ENCODE results near the gene ETNK1. TPM values are rescaled to one million over a fixed set of nuclear protein-coding genes. Genes with fewer than 3 reads are reported as not detected.
A peak's percentile ranks its signal among the peaks of the same experiment; 100 is the strongest.
"Not testable (repeated sequence)": the region's sequence is repeated elsewhere in the genome, so short reads cannot be mapped to it uniquely, and the experiment has no call there.

The ETNK1 gene
- total RNA-seq, 8 experiments from 2014 or later: 45.1 to 93.4 (median 58.4) TPM

DNA sequence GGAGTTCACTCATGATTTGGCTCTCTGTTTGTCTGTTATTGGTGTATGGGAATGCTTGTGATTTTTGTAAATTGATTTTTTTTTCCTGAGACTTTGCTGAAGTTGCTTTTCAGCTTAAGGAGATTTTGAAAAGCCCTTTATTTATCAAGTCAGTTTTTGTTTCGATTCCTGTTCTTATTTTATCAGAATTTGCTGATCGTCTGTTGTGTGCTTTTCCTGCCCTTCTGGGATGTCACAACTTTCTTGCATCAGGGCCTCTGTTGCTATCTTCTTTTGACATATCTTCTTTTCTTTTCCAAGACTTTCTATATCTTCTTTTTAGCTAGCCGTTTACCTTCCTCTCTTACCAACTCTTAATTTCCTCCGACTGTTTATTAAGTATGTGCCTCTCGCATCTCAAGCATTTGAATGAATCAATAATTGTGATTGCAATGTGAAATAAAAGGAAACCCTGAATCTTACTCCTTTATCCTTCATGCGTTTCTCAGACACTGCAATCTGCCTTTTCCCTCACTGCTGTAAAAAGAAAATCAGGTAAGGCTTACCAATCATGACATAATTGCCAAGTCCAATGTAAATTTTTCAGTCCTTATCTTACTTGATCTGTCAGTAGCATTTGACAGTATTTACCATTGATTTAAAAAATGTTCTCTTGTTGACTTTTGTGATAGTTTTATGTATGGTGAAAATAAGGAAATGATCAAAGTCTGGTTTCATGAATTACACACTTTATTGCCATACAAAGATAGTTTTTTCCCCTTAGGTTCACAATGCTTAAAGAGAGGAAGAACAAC, 53.0 kb downstream of the ETNK1 start:
- H3K4me3 ChIP-seq: no peak overlapping the region
- H3K27ac ChIP-seq: no peak overlapping the region
- H3K4me1 ChIP-seq (replicated peaks in 1 of 2): no peaks in the 10 kb centered on the region
- WGBS, 10 experiments: 89 to 100% (median 97%) methylated on average over 4 to 6 of the region's 6 CpGs
- in situ Hi-C loops (cut with MboI; ENCODE audit: low pct_unique_long_range_greater_than_20kb in 2 of 9, low sequenced_read_pairs in 9 of 9, unreplicated experiment in 9 of 9): no loop called here
- ATAC-seq (replicated peaks in 6 of 8): no peak

DNA sequence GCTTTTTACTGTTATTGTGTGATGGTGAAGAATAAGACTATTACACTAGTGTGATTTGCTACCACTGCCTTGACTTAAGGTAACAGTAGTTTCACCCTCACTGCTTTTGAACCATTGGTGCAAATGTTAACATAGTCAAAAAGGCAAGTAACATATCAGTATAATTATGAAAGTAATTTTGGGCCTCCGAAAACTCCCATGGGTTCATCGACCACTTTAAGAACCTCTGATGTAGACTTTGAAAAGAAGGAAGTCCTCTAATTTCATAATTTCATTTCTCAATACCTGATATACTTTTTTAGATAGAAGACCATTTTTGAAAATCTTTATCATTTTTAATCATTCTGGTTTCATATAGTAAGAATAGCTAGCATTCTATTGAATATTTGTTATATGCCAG, 57.7 kb downstream of the ETNK1 start:
- in situ Hi-C loops (cut with MboI; ENCODE audit: low pct_unique_long_range_greater_than_20kb in 2 of 9, low sequenced_read_pairs in 9 of 9, unreplicated experiment in 9 of 9): no loop called here
- 83 to 100% (median 100%) methylated on average over 1 to 2 of the region's 2 CpGs; no CpG with 5 or more reads in 1 of the 10 experiments for WGBS, 10 experiments
- ATAC-seq (replicated peaks in 6 of 8): no peak
- Histone ChIP-seq H3K4me1 (replicated peaks in 1 of 2) (no peaks in the 10 kb centered on the region), H3K27ac (no peak overlapping the region), H3K4me3 (no peak overlapping the region)

DNA sequence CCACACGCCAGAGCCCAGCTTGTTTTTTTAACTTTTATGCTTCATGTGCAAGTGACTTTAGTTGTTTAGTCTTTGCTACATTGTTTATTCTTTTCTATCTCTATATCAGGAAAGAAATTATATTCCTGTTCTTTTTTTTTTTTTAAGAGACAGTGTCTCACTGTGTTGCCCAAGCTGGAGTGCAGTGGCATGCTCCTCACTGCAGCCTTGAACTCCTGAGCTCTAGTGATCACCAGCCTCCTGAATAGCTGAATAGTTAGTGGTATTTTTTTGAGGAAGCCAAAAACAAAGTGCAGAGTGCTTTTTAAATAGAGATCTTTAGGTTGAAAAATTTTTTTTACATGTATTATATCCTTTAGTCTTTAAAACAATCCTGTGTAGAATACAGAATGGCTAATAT, 58.2 kb downstream of the ETNK1 start:
- no peak overlapping the region for H3K27ac ChIP-seq
- 88 to 100% (median 100%) methylated on average over 1 of the region's 1 CpG; no CpG with 5 or more reads in 3 of the 10 experiments for WGBS, 10 experiments

DNA sequence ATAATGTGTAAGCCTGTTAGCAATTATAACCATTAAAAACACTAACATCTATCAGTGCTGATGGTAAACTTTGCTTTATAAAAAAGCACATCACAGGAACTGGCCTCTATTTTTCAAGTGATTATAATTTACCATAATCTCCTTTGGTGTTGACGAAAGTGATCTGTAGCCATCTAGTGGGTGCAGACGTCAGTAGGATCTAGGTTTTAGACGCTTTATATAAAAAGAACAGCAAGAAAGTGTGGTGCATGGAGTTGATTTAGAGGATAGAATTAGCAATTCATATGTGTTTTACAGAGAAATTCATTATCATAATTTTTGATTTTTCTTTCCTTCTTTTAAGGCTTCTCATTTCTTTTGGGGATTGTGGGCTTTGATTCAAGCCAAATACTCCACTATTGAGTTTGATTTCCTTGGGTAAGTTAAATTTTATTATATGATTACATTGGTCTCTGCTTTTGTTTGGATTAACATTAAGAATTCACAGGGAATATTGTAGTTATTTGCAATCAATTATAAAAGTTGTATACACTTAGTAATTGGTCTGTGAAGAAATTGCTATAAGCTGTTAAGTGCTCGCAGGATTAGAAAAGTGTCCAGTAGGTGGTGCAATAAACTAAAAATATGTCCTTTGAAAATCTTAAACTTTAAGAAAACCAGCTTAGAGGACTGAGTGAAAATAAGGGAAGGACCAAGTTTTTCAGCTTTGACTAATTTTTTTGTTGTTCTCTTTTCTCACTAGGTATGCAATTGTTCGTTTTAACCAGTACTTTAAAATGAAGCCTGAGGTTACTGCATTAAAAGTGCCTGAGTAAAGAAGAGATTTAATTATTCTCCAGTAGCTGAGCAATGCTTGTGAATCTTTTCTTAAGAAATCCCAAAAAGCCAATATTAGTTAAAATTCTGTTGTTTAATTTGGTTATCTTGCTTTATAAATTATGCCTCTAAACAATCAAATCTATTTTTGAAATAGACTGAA, 59.5 kb downstream of the ETNK1 start:
- WGBS, 10 experiments: 10 to 85% (median 70%) methylated on average over 3 to 5 of the region's 5 CpGs
- Histone ChIP-seq H3K4me1 (replicated peaks in 1 of 2) (no peaks in the 10 kb centered on the region), H3K4me3 (no peak overlapping the region), H3K27ac (no peak overlapping the region)
- peak in 4 of 8 experiments; percentile 35 to 82 (median 64) for ATAC-seq (replicated peaks in 6 of 8)
- in situ Hi-C loops (cut with MboI; ENCODE audit: low pct_unique_long_range_greater_than_20kb in 2 of 9, low sequenced_read_pairs in 9 of 9, unreplicated experiment in 9 of 9): no loop called here

More for the DNA sequence above, 58.2 kb downstream of the ETNK1 start:
- Histone ChIP-seq H3K4me3 (no peak overlapping the region), H3K4me1 (replicated peaks in 1 of 2) (no peaks in the 10 kb centered on the region)
- in situ Hi-C loops (cut with MboI; ENCODE audit: low pct_unique_long_range_greater_than_20kb in 2 of 9, low sequenced_read_pairs in 9 of 9, unreplicated experiment in 9 of 9): no loop called here
- ATAC-seq (replicated peaks in 6 of 8): no peak

DNA sequence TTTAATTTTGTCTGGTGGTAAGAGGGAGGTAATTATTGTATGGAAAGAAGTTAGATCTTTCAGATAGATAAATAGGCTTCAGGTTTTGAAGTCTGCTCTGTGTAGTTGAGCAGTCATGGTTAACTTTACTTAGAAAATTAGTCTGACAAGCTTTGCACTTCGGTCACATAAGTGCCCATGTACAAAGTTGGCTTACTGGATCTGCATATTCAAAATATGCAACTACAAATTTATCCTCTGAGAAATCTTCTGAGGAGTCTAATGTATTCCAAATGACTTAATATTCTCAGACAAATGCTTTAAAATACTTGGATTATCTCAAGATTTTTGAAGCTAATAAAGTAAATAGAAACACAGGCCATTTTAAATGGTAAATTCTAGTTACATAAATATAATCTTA, 61.2 kb downstream of the ETNK1 start:
- no peaks in the 10 kb centered on the region for H3K4me1 ChIP-seq (replicated peaks in 1 of 2)
- H3K27ac ChIP-seq: no peak overlapping the region
- in situ Hi-C loops (cut with MboI; ENCODE audit: low pct_unique_long_range_greater_than_20kb in 2 of 9, low sequenced_read_pairs in 9 of 9, unreplicated experiment in 9 of 9): no loop called here
- WGBS, 10 experiments: 0 to 100% (median 82%) methylated on average over 1 of the region's 1 CpG; no CpG with 5 or more reads in 1 of the 10 experiments
- no peak overlapping the region for H3K4me3 ChIP-seq
- peak in 3 of 8 experiments; percentile 54 to 74 (median 70) for ATAC-seq (replicated peaks in 6 of 8)

DNA sequence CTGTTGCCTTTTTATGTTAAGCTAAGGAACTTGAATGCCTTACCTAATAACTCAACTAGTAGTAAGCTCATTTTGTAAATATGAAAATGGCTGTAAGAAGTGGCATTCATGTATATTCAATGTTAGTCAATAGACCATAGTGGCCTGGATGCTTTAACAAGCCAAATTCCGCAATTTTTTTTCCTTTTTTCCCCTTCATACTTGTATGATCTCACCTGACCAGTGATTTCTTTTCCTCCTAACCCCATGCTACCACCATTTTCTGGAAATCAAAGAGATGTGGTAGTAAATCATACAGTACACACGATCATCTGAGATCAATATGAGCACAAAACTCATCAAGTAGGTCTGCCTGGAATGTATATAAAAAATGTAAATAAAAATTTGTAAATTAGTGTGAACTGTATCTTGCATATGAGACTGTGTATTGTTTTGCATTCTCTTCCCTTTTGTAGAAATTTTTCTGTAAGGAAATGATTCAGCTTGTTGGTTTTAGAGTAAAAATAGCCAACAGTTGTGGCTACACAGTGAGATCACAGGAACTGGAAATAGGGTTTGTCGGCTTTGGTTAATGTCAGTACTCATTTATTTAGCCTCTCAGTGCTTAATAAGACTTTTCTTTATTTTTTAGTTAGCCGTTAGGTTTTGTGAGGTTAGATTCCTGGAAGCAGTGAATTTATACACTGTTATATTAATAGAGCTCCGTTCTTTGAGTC, 62.5 kb downstream of the ETNK1 start:
- 45 to 97% (median 85%) methylated on average over 2 to 5 of the region's 5 CpGs for WGBS, 10 experiments
- in situ Hi-C loops (cut with MboI; ENCODE audit: low pct_unique_long_range_greater_than_20kb in 2 of 9, low sequenced_read_pairs in 9 of 9, unreplicated experiment in 9 of 9): no loop called here
- H3K27ac ChIP-seq: no peak overlapping the region

DNA sequence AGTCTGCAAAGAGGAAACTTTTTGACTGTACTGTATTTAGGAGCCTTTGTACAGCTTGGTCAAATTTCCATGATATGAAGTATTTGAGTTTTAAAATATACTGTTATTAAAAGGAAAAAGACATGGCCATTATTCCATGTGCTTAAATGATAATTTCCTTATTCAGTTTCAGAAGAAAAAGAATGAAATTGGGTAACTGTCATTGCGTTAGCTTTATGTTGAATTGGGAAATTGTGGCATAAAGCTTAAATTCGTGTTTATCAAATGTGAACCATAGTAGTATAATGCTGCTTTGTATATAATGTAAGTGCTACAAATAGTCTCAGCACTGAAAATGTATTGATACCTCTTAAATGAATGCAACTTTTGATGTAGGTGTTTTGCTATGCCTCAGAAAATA, 64.9 kb downstream of the ETNK1 start:
- in situ Hi-C loops (cut with MboI; ENCODE audit: low pct_unique_long_range_greater_than_20kb in 2 of 9, low sequenced_read_pairs in 9 of 9, unreplicated experiment in 9 of 9): no loop called here
- Histone ChIP-seq H3K4me3 (no peak overlapping the region), H3K27ac (no peak overlapping the region), H3K4me1 (replicated peaks in 1 of 2) (no peaks in the 10 kb centered on the region)
- 83 to 100% (median 94%) methylated on average over 2 of the region's 2 CpGs; no CpG with 5 or more reads in 1 of the 10 experiments for WGBS, 10 experiments
- ATAC-seq (replicated peaks in 6 of 8): no peak

More for the DNA sequence above, 62.5 kb downstream of the ETNK1 start:
- peak in 1 of 8 experiments; percentile 27 for ATAC-seq (replicated peaks in 6 of 8)
- Histone ChIP-seq H3K4me1 (replicated peaks in 1 of 2) (no peaks in the 10 kb centered on the region), H3K4me3 (no peak overlapping the region)

DNA sequence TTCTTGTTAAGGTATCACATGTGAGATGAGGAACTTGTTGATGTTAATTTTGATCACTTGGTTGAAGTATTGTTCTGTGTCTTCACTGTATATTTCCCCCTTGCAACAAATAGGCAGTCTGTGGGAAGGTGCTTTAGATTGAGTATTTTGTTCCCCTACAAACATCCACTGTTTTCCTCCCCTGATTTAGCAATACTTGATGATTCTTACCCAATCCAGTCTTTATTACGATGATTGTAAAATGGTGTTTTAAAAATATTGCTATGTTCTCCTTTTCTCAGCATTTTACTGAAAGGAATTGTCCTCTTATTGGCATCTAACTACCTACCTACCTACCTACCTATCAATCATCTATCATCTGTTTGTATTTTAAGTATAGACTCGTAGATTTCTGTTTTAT, 66.3 kb downstream of the ETNK1 start:
- WGBS, 10 experiments: 46 to 100% (median 93%) methylated on average over 1 to 2 of the region's 2 CpGs
- H3K4me3 ChIP-seq: no peak overlapping the region
- H3K4me1 ChIP-seq (replicated peaks in 1 of 2): no peaks in the 10 kb centered on the region
- no peak for ATAC-seq (replicated peaks in 6 of 8)
- H3K27ac ChIP-seq: no peak overlapping the region
- in situ Hi-C loops (cut with MboI; ENCODE audit: low pct_unique_long_range_greater_than_20kb in 2 of 9, low sequenced_read_pairs in 9 of 9, unreplicated experiment in 9 of 9): no loop called here

DNA sequence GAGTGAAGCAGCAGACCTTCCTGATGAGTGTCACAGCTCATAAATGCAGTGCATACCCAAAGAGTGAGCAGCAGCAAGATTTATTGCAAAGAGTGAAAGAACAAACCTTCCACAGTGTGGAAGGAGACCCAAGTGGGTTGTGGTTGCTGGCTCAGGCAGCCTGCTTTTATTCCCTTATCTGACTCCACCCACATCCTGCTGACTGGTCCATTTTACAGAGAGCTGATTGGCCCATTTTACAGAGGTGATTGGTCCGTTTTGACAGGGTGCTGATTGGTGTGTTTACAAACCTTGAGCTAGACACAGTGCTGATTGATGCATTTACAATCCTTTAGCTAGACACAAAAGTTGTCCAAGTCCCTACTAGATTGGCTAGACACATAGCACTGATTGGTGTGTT, 67.5 kb downstream of the ETNK1 start:
- not testable (repeated sequence) for ATAC-seq (replicated peaks in 6 of 8)

DNA sequence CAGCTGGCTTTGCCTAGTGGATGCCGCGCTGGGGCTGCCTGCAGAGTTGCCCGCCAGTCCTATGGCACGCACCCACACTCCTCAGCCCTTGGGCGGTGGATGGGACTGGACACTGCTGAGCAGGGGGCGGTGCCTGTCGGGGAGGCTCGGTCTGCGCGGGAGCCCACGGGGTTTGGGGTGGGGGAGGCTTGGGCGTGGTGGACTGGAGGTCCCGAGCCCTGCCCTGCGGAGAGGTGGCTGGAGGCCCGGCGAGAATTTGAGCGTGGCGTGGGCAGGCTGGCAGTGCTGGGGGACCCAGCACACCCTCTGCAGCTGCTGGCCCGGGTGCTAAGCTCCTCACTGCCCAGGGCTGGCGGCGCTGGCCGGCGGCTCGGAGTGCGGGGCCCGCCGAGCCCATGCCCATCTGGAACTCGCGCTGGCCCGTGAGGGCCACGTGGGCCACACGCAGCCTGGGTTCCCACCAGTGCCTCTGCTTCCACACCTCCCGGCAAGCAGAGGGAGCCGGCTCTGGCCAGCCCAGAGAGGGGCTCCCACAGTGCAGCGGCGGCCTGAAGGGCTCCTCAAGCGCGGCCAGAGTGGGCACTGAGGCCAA, 68.1 kb downstream of the ETNK1 start:
- peak in 2 of 8 experiments; percentile 16 to 36 for ATAC-seq (replicated peaks in 6 of 8)
- Histone ChIP-seq H3K4me1 (replicated peaks in 1 of 2) (no peaks in the 10 kb centered on the region), H3K4me3 (no peak overlapping the region), H3K27ac (no peak overlapping the region)
- 70 to 100% (median 80%) methylated on average over 1 to 4 of the region's 38 CpGs; no CpG with 5 or more reads in 7 of the 10 experiments for WGBS, 10 experiments
- in situ Hi-C loops (cut with MboI; ENCODE audit: low pct_unique_long_range_greater_than_20kb in 2 of 9, low sequenced_read_pairs in 9 of 9, unreplicated experiment in 9 of 9): no loop called here

More for the DNA sequence above, 67.5 kb downstream of the ETNK1 start:
- 40 to 100% (median 100%) methylated on average over 1 of the region's 1 CpG; no CpG with 5 or more reads in 5 of the 10 experiments for WGBS, 10 experiments
- H3K27ac ChIP-seq; H3K4me3 ChIP-seq; H3K4me1 ChIP-seq (replicated peaks in 1 of 2); in situ Hi-C loops (cut with MboI; ENCODE audit: low pct_unique_long_range_greater_than_20kb in 2 of 9, low sequenced_read_pairs in 9 of 9, unreplicated experiment in 9 of 9): not testable (repeated sequence)

DNA sequence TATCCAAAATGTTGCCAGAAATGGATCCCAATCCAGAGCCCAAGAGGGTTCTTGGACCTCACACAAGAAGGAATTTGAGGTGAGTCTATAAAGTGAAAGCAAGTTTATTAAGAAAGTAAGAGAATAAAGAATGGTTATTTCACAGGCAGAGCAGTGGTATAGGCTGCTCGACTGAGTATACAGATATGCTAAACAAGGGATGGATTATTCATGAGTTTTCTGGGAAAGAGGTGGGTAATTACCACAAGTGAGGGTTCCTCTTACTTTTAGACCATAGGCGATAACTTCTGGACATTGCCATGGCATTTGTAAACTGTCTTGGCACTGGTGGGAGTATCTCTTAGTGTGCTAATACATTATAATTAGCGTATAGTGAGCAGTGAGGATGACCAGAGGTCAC, 73.6 kb downstream of the ETNK1 start:
- Histone ChIP-seq H3K4me1 (replicated peaks in 1 of 2) (no peaks in the 10 kb centered on the region), H3K4me3 (no peak overlapping the region), H3K27ac (no peak overlapping the region)
- ATAC-seq (replicated peaks in 6 of 8): peak in 3 of 8 experiments; percentile 58 to 87 (median 62)
- in situ Hi-C loops (cut with MboI; ENCODE audit: low pct_unique_long_range_greater_than_20kb in 2 of 9, low sequenced_read_pairs in 9 of 9, unreplicated experiment in 9 of 9): no loop called here
- 29 to 100% (median 81%) methylated on average over 1 to 3 of the region's 3 CpGs for WGBS, 10 experiments

DNA sequence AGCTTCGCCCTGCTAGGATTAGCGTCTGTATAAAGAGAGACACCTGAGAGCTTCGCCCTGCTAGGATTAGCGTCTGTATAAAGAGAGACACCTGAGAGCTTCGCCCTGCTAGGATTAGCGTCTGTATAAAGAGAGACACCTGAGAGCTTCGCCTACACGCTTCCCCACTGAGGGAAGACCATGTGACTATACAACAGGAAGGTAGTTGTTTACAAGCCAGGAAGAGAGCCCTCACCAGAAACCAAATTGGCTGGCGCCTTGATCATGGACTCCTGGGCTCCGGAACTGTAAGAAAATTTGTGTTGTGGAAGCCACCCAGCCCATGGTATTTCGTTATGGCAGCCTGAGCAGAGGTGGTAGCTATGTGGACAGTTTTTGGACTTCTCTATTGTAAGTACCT, 74.7 kb downstream of the ETNK1 start:
- in situ Hi-C loops (cut with MboI; ENCODE audit: low pct_unique_long_range_greater_than_20kb in 2 of 9, low sequenced_read_pairs in 9 of 9, unreplicated experiment in 9 of 9); H3K4me3 ChIP-seq; H3K4me1 ChIP-seq (replicated peaks in 1 of 2); ATAC-seq (replicated peaks in 6 of 8); H3K27ac ChIP-seq: not testable (repeated sequence)
- WGBS, 10 experiments: 100% methylated on average over 1 of the region's 11 CpGs; no CpG with 5 or more reads in 8 of the 10 experiments

All from motor neuron (in vitro differentiated cells).